Liver (tissue), 9 donors: ENCODE data around the gene FAHD2A. TPM values are rescaled to one million over a fixed set of nuclear protein-coding genes. Genes with fewer than 3 reads are reported as not detected.

Source experiments
- DNase-seq: peaks from one replicate; pipeline ENCODE4 v3.0.0-alpha.2; 2017; ENCODE audit warnings: low spot score
- H3K27ac ChIP-seq, 2 donors: one replicate each; pipeline ENCODE4 v1.7.0; 2013; ENCODE audit warnings: inconsistent platforms in 2 of 2, low read length in 2 of 2, control low read depth in 1 of 2, low read depth in 1 of 2, mild to moderate bottlenecking in 1 of 2
- H3K27me3 ChIP-seq, 4 donors: one replicate each; pipeline versions ENCODE4 v1.6.1 to v1.7.0; 2013; ENCODE audit warnings: low read length in 3 of 4, inconsistent platforms in 1 of 4, mild to moderate bottlenecking in 1 of 4, moderate library complexity in 1 of 4; ENCODE audit not compliant: control insufficient read depth in 4 of 4, insufficient read depth in 4 of 4
- H3K36me3 ChIP-seq, 4 donors: one replicate each; pipeline versions ENCODE4 v1.6.1 to v1.7.0; 2013; ENCODE audit warnings: low read length in 3 of 4, mild to moderate bottlenecking in 3 of 4, low read depth in 1 of 4, moderate library complexity in 1 of 4; ENCODE audit not compliant: control insufficient read depth in 4 of 4, insufficient read depth in 3 of 4
- H3K4me1 ChIP-seq, 4 donors: one replicate each; pipeline versions ENCODE4 v1.6.1 to v1.7.0; 2013; ENCODE audit warnings: low read length in 3 of 4, mild to moderate bottlenecking in 3 of 4, moderate library complexity in 1 of 4; ENCODE audit not compliant: control insufficient read depth in 4 of 4, insufficient read depth in 4 of 4
- H3K4me3 ChIP-seq, 3 donors: one replicate each; pipeline versions ENCODE4 v1.6.1 to v1.7.0; 2013; ENCODE audit warnings: low read length in 3 of 3, control low read depth in 1 of 3, low read depth in 1 of 3, mild to moderate bottlenecking in 1 of 3
- H3K9ac ChIP-seq, 2 donors: one replicate each; pipeline ENCODE4 v1.7.0; 2013; ENCODE audit warnings: low read length in 2 of 2, mild to moderate bottlenecking in 2 of 2, moderate library complexity in 2 of 2, control low read depth in 1 of 2, low read depth in 1 of 2
- H3K9me3 ChIP-seq, 4 donors: one replicate each; pipeline versions ENCODE4 v1.6.1 to v1.7.0; 2013; ENCODE audit warnings: low read length in 3 of 4; ENCODE audit not compliant: control insufficient read depth in 4 of 4
- CTCF ChIP-seq: fragments of 150-350 bp; IDR thresholded peaks from 2 replicates; pipeline ENCODE4 v1.5.1; 2017; ENCODE audit warnings: improper control_type of control experiment, low read depth, low read length; ENCODE audit not compliant: missing input control
- EGR1 ChIP-seq, 2 donors: IDR thresholded peaks; 2 replicates each; pipeline ENCODE4 v1.6.1; 2016 to 2018; ENCODE audit warnings: antibody characterized with exemption in 2 of 2, low read depth in 2 of 2
- FOXA1 ChIP-seq: IDR thresholded peaks from 2 replicates; pipeline ENCODE4 v1.6.1; 2016; ENCODE audit warnings: antibody characterized with exemption
- FOXA2 ChIP-seq: IDR thresholded peaks from 2 replicates; pipeline ENCODE4 v1.6.1; 2016; ENCODE audit warnings: antibody characterized with exemption
- GABPA ChIP-seq, 2 donors: IDR thresholded peaks in 1 of 2; conservative IDR thresholded peaks in 1 of 2; 2 replicates each; pipeline ENCODE4 v1.6.1; 2016; ENCODE audit warnings: antibody characterized with exemption in 2 of 2, mild to moderate bottlenecking in 1 of 2, moderate library complexity in 1 of 2
- HNF4A ChIP-seq, 2 donors: conservative IDR thresholded peaks; 2 replicates each; pipeline ENCODE4 v1.6.1; 2016; ENCODE audit warnings: antibody characterized with exemption in 2 of 2, mild to moderate bottlenecking in 2 of 2
- HNF4G ChIP-seq: IDR thresholded peaks from 2 replicates; pipeline ENCODE4 v1.6.1; 2016; ENCODE audit warnings: antibody characterized with exemption
- JUND ChIP-seq, 2 donors: IDR thresholded peaks; 2 replicates each; pipeline ENCODE4 v1.6.1; 2016; ENCODE audit warnings: antibody characterized with exemption in 2 of 2
- MAX ChIP-seq: IDR thresholded peaks from 2 replicates; pipeline ENCODE4 v1.6.1; 2016; ENCODE audit warnings: antibody characterized with exemption
- NR2F2 ChIP-seq: IDR thresholded peaks from 2 replicates; pipeline ENCODE4 v1.6.1; 2016; ENCODE audit warnings: antibody characterized with exemption
- RAD21 ChIP-seq, 2 donors: IDR thresholded peaks; 2 replicates each; pipeline ENCODE4 v1.6.1; 2016; ENCODE audit warnings: antibody characterized with exemption in 2 of 2, mild to moderate bottlenecking in 2 of 2
- REST ChIP-seq: IDR thresholded peaks from 2 replicates; pipeline ENCODE4 v1.6.1; 2016; ENCODE audit warnings: antibody characterized with exemption, mild to moderate bottlenecking
- RXRA ChIP-seq, 2 donors: IDR thresholded peaks; 2 replicates each; pipeline ENCODE4 v1.6.1; 2017 to 2018; ENCODE audit warnings: antibody characterized with exemption in 2 of 2, mild to moderate bottlenecking in 1 of 2
- SP1 ChIP-seq: IDR thresholded peaks from 2 replicates; pipeline ENCODE4 v1.6.1; 2018; ENCODE audit warnings: antibody characterized with exemption, mild to moderate bottlenecking
- TAF1 ChIP-seq: conservative IDR thresholded peaks from 2 replicates; pipeline ENCODE4 v1.6.1; 2016; ENCODE audit warnings: antibody characterized with exemption, mild to moderate bottlenecking
- YY1 ChIP-seq: IDR thresholded peaks from 2 replicates; pipeline ENCODE4 v1.6.1; 2016; ENCODE audit warnings: antibody characterized with exemption, mild to moderate bottlenecking
- ZBTB33 ChIP-seq: IDR thresholded peaks from 2 replicates; pipeline ENCODE4 v1.6.1; 2016; ENCODE audit warnings: antibody characterized with exemption
- WGBS: extraction: QIAGEN DNeasy Blood & Tissue Kit; methylation state at CpG from one replicate; pipeline ENCODE4 v1.1.7; 2013; 5-methylcytosine and 5-hydroxymethylcytosine counted together
- polyA plus RNA-seq, 2 donors: library from polyadenylated mRNA; stranded (reverse) in 1 of 2; unstranded in 1 of 2; fragments of 200-250 nt in 1 of 2; fragments of >200 nt in 1 of 2; fragmentation: Nextera tagmentation in 1 of 2; extraction: Ambion mirVana in 1 of 2; gene quantifications; one replicate each; pipeline versions ENCODE4 v1.2.1 to v1.2.3, GENCODE V29; 2013 to 2015
- total RNA-seq, 2 donors: library from RNA; depleted of rRNA; stranded (reverse); fragments of >200 nt; gene quantifications; one replicate each; pipeline ENCODE4 v1.2.3, GENCODE V29; 2014
- donor health status: healthy.
- donor health status: healthy.
- donor health status: healthy.
- donor health status: healthy.
- donor health status: healthy.

The FAHD2A gene
- total and polyA plus RNA-seq, 4 donors: 20.1 to 105 (median 69.3) TPM

- Histone ChIP-seq H3K27me3 (no peaks in the 10 kb centered on the region), H3K9ac (no peak overlapping the region), H3K36me3 (no peaks in the 10 kb centered on the region), H3K4me3 (no peak overlapping the region), H3K9me3 (no peaks in the 10 kb centered on the region), H3K27ac (no peak overlapping the region), H3K4me1 (peaks cover 21 to 53% (median 47%) of the 10 kb centered on the region in 4 donors)
- TF ChIP-seq JUND (IDR thresholded peaks at IDR 0.05) (no peak), SP1 (no peak), EGR1 (IDR thresholded peaks at IDR 0.05; ENCODE audit: low read depth in 2 of 2) (no peak), CTCF (no peak), HNF4G (no peak)
- 74% methylated on average over 6 of the region's 6 CpGs for WGBS
- no peak for DNase-seq
These were observed 8.6 kb upstream of the FAHD2A start for GRCh38 chr2:95393901-95394300.

- 96% methylated on average over 7 of the region's 7 CpGs for WGBS
- no peaks in the 10 kb centered on the region for H3K27me3 ChIP-seq
- DNase-seq: no peak
- H3K4me1 ChIP-seq: peaks cover 0 to 23% (median 19%) of the 10 kb centered on the region in 4 donors
- no peaks in the 10 kb centered on the region for H3K36me3 ChIP-seq
- no peak overlapping the region for H3K9ac ChIP-seq
- no peak overlapping the region for H3K4me3 ChIP-seq
- no peaks in the 10 kb centered on the region for H3K9me3 ChIP-seq
- TF ChIP-seq HNF4A (conservative IDR thresholded peaks at IDR 0.05): no peak
- no peak for TF ChIP-seq RAD21 (IDR thresholded peaks at IDR 0.05)
- TF ChIP-seq FOXA1: no peak
- no peak for TF ChIP-seq YY1
- no peak for TF ChIP-seq EGR1 (IDR thresholded peaks at IDR 0.05; ENCODE audit: low read depth in 2 of 2)
- no peak for TF ChIP-seq JUND (IDR thresholded peaks at IDR 0.05)
- no peak for TF ChIP-seq REST
- TF ChIP-seq TAF1: no peak
- no peak for TF ChIP-seq SP1
- no peak for TF ChIP-seq NR2F2
- TF ChIP-seq RXRA (IDR thresholded peaks at IDR 0.05): no peak
- TF ChIP-seq CTCF: no peak
- TF ChIP-seq ZBTB33: no peak
- TF ChIP-seq GABPA (IDR thresholded peaks at IDR 0.05 in 1 of 2, conservative IDR thresholded peaks at IDR 0.05 in 1 of 2): no peak
- no peak for TF ChIP-seq FOXA2
- TF ChIP-seq MAX: no peak
- TF ChIP-seq HNF4G: no peak
- no peak overlapping the region for H3K27ac ChIP-seq
These were observed 3.4 kb upstream of the FAHD2A start for GRCh38 chr2:95399061-95399460.
